Progenitor cell of endocrine pancreas (in vitro differentiated cells): ENCODE measurements around the gene MTX2. TPM values are rescaled to one million over a fixed set of nuclear protein-coding genes. Genes with fewer than 3 reads are reported as not detected.

Experiments used
- DNase-seq: peaks from one replicate; pipeline ENCODE4 v3.0.0; 2021; ENCODE audit warnings: low spot score; ENCODE audit not compliant: unreplicated experiment
- H3K27ac Mint-ChIP-seq: 2 replicates; pipeline ENCODE4 v1.8.0; 2021; ENCODE audit warnings: mild to moderate bottlenecking, moderate library complexity, mixed read lengths
- H3K27me3 Mint-ChIP-seq: 2 replicates; pipeline ENCODE4 v1.8.0; 2021; ENCODE audit warnings: mixed read lengths
- H3K36me3 Mint-ChIP-seq: 2 replicates; pipeline ENCODE4 v1.8.0; 2022; ENCODE audit warnings: mixed read lengths; ENCODE audit not compliant: insufficient read depth
- H3K4me1 Mint-ChIP-seq: 2 replicates; pipeline ENCODE4 v1.8.0; 2021; ENCODE audit warnings: low read depth, mixed read lengths
- H3K4me3 Mint-ChIP-seq: 2 replicates; pipeline ENCODE4 v1.8.0; 2021; ENCODE audit warnings: low read depth, mild to moderate bottlenecking, moderate library complexity, mixed read lengths
- H3K9me3 Mint-ChIP-seq: 2 replicates; pipeline ENCODE4 v1.8.0; 2021; ENCODE audit warnings: low read depth, mixed read lengths
- CTCF ChIP-seq: fragments of 200-600 bp; sonication (generic); IDR thresholded peaks from one replicate; pipeline ENCODE4 v1.5.0; 2021; ENCODE audit warnings: antibody characterized with exemption, mild to moderate bottlenecking; ENCODE audit not compliant: unreplicated experiment
- total RNA-seq: library from RNA; stranded (reverse); gene quantifications from 2 replicates; pipeline ENCODE4 v1.2.1, GENCODE V29; 2021

Gene MTX2
- total RNA-seq, 1 donor from 2014 or later: 30.9 TPM

- no peak overlapping the region for H3K4me3 Mint-ChIP-seq
These were observed 30.2 kb upstream of the MTX2 start for GRCh38 chr2:176239031-176239430.

GRCh38 chr2:176240301-176240700 lies 28.9 kb upstream of the MTX2 start:
- Mint-ChIP-seq H3K27ac (no peak overlapping the region), H3K9me3 (no peaks in the 10 kb centered on the region), H3K36me3 (no peaks in the 10 kb centered on the region), H3K4me1 (no peaks in the 10 kb centered on the region), H3K4me3 (no peak overlapping the region), H3K27me3 (peaks cover 11% of the 10 kb centered on the region)
- TF ChIP-seq CTCF: no peak
- DNase-seq: no peak

More at GRCh38 chr2:176239031-176239430, 30.2 kb upstream of the MTX2 start:
- H3K27me3 Mint-ChIP-seq: peaks cover 11% of the 10 kb centered on the region
- no peak for DNase-seq
- H3K27ac Mint-ChIP-seq: no peak overlapping the region
- TF ChIP-seq CTCF: no peak
- H3K36me3 Mint-ChIP-seq: no peaks in the 10 kb centered on the region
- H3K9me3 Mint-ChIP-seq: no peaks in the 10 kb centered on the region
- no peaks in the 10 kb centered on the region for H3K4me1 Mint-ChIP-seq

DNA sequence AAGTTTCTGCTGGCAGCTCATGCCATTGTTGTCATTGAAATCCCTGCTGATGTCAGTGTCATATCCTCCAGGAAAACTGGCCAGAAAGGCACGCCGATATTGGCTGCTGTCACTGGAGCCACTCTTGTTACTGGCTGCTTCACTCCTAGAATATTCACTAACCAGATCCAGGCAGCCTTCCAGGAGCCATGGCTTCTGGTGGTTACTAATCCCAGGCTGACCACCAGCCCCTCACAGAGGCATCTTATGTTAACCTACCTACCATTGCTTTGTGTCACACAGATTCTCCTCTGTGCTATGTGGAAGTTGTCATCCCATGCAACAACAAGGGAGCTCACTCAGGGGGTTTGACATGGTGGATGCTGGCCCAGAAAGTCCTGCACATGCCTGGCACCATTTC lies 27.0 kb upstream of the MTX2 start:
- Mint-ChIP-seq H3K4me1 (no peaks in the 10 kb centered on the region), H3K27ac (no peak overlapping the region), H3K27me3 (peaks cover 8% of the 10 kb centered on the region), H3K4me3 (no peak overlapping the region), H3K36me3 (no peaks in the 10 kb centered on the region), H3K9me3 (no peaks in the 10 kb centered on the region)
- TF ChIP-seq CTCF: no peak
- no peak for DNase-seq

DNA sequence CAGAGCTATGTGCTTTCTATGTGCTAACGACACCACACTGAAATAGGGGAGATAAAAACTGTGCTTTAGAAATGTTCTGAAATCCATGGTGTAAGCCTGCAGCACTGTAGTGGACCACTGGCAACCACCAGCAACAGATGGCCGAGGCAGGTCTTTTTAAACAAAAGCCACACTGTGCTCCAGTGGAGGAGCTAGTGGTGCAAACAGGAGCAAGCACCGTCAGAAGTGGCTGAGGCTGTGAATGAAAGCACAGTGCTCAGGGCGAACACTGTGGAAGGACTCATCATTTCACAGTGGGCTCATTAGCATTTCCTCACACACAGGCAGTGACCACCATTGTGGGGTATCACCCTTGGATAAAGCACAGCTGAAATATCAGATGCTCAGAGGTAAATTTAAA lies 22.9 kb upstream of the MTX2 start:
- H3K4me3 Mint-ChIP-seq: no peak overlapping the region
- peaks cover 10% of the 10 kb centered on the region for H3K27me3 Mint-ChIP-seq
- no peak for DNase-seq
- H3K27ac Mint-ChIP-seq: no peak overlapping the region
- peaks cover 11% of the 10 kb centered on the region for H3K9me3 Mint-ChIP-seq
- H3K36me3 Mint-ChIP-seq: no peaks in the 10 kb centered on the region
- no peaks in the 10 kb centered on the region for H3K4me1 Mint-ChIP-seq
- no peak for TF ChIP-seq CTCF

DNA sequence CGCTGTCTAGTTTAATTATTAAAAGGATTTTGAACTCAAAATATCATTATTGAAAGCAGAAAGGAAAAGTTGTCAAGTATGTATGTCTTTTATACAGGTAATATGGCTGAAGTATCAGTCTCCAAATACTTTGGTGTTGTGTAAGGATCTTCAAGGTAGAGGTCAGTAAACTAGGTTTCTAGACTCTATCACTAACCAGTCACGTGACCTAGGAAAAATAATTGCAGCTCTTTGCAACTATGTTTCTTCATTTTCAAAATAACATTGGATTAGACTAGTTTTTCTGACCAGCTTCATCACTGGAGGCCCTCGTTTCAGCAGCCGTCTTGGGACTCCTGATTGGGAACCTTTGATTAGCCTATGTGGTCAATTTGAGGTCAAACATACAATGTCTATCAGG lies 21.4 kb upstream of the MTX2 start:
- H3K4me1 Mint-ChIP-seq: no peaks in the 10 kb centered on the region
- no peak overlapping the region for H3K4me3 Mint-ChIP-seq
- no peaks in the 10 kb centered on the region for H3K36me3 Mint-ChIP-seq
- H3K27me3 Mint-ChIP-seq: peaks cover 10% of the 10 kb centered on the region
- peaks cover 11% of the 10 kb centered on the region for H3K9me3 Mint-ChIP-seq
- H3K27ac Mint-ChIP-seq: no peak overlapping the region
- TF ChIP-seq CTCF: no peak
- no peak for DNase-seq
